Neural progenitor cell (in vitro differentiated cells): ENCODE results near the gene PAQR5. TPM values are rescaled to one million over a fixed set of nuclear protein-coding genes. Genes with fewer than 3 reads are reported as not detected.

Experiments
- DNase-seq: peaks from one replicate; pipeline ENCODE4 v3.0.0-alpha.2; 2016; ENCODE audit warnings: low spot score
- H2AFZ ChIP-seq: fragments of 200-600 bp; sonication (generic); replicated peaks from 2 replicates; pipeline ENCODE4 v1.6.1; 2016; ENCODE audit warnings: antibody characterized with exemption
- H3F3A ChIP-seq: fragments of 200-600 bp; sonication (generic); 2 replicates; pipeline ENCODE4 v1.6.1; 2016; ENCODE audit warnings: antibody characterized with exemption, low read depth
- H3K27ac ChIP-seq: fragments of 200-600 bp; sonication (generic); 2 replicates; pipeline ENCODE4 v1.5.1; 2016; ENCODE audit warnings: mild to moderate bottlenecking
- H3K27me3 ChIP-seq: fragments of 200-600 bp; sonication (generic); 2 replicates; pipeline ENCODE4 v1.6.1; 2016; ENCODE audit warnings: mild to moderate bottlenecking, moderate library complexity
- H3K36me3 ChIP-seq: fragments of 200-600 bp; sonication (generic); 2 replicates; pipeline ENCODE4 v1.5.1; 2016
- H3K4me1 ChIP-seq: fragments of 200-600 bp; sonication (generic); 2 replicates; pipeline ENCODE4 v1.6.1; 2016; ENCODE audit warnings: mixed run types
- H3K4me2 ChIP-seq: fragments of 200-600 bp; sonication (generic); 2 replicates; pipeline ENCODE4 v1.6.1; 2016
- H3K4me3 ChIP-seq: fragments of 200-600 bp; sonication (generic); 2 replicates; pipeline ENCODE4 v1.5.1; 2016
- H3K79me2 ChIP-seq: fragments of 200-600 bp; sonication (generic); 2 replicates; pipeline ENCODE4 v1.6.1; 2016; ENCODE audit warnings: low read depth
- H3K9ac ChIP-seq: fragments of 200-600 bp; sonication (generic); 2 replicates; pipeline ENCODE4 v1.6.1; 2016
- H3K9me3 ChIP-seq: fragments of 200-600 bp; sonication (generic); 2 replicates; pipeline ENCODE4 v1.5.1; 2016; ENCODE audit warnings: low read depth
- H4K20me1 ChIP-seq: fragments of 200-600 bp; sonication (generic); 2 replicates; pipeline ENCODE4 v1.6.1; 2016; ENCODE audit warnings: low read depth
- H3K27ac Mint-ChIP-seq: 3 replicates; pipeline ENCODE4 v1.8.0; 2021; ENCODE audit warnings: mixed read lengths
- H3K27me3 Mint-ChIP-seq: 2 replicates; pipeline ENCODE4 v1.8.0; 2022; ENCODE audit warnings: low read depth, mild to moderate bottlenecking, inconsistent platforms, moderate library complexity, mixed read lengths; ENCODE audit not compliant: insufficient read depth
- H3K36me3 Mint-ChIP-seq: 3 replicates; pipeline ENCODE4 v1.8.0; 2021; ENCODE audit warnings: mixed read lengths
- H3K4me1 Mint-ChIP-seq: 3 replicates; pipeline ENCODE4 v1.8.0; 2021; ENCODE audit warnings: mixed read lengths
- H3K4me3 Mint-ChIP-seq: 3 replicates; pipeline ENCODE4 v1.8.0; 2021; ENCODE audit warnings: mild to moderate bottlenecking, moderate library complexity, mixed read lengths
- H3K9me3 Mint-ChIP-seq: 3 replicates; pipeline ENCODE4 v1.8.0; 2020; ENCODE audit warnings: mixed read lengths
- EZH2 ChIP-seq: fragments of 200-600 bp; sonication (generic); IDR thresholded peaks from 2 replicates; pipeline ENCODE4 v1.6.1; 2017; ENCODE audit warnings: antibody characterized with exemption, mild to moderate bottlenecking, moderate library complexity
- EZH2phosphoT487 ChIP-seq: fragments of 200-600 bp; sonication (generic); IDR thresholded peaks from 2 replicates; pipeline ENCODE4 v1.6.1; 2017; ENCODE audit warnings: antibody characterized with exemption
- total RNA-seq: library from RNA; depleted of rRNA; stranded (reverse); fragments of >200 nt; gene quantifications from 2 replicates; pipeline ENCODE4 v1.2.3, GENCODE V29; 2015; ENCODE audit warnings: low replicate concordance
- TF ChIP-seq, protein P1 (sequence below): fragments of 200-600 bp; sonication (generic); IDR thresholded peaks from 2 replicates; pipeline ENCODE4 v1.5.1; 2017; ENCODE audit warnings: antibody characterized with exemption, mild to moderate bottlenecking

The PAQR5 gene
- total RNA-seq, 1 donor from 2014 or later = 1.4 TPM

DNA sequence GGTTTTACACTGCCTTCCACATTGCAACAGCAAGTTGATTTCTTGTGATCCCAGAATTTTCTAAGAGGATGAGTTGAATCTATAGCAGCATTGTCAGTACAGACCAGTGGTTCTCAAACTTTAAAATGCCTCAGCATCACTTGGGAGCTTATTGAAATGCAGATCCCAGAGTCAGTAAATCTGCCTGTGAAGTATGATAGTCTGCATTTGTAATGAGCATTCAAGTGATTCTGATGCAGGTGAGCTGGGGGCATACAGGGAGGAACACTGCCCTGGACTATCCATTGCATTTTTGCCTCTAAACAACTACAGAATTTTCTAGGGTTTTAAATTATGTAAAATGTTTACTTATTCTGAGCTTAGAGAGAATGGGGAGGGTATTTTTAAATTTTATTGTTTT lies 27.5 kb upstream of the PAQR5 start:
- Histone ChIP-seq H3K36me3 (no peaks in the 10 kb centered on the region), H3K4me3 (no peak overlapping the region), H3K4me1 (peaks cover 7% of the 10 kb centered on the region), H3K4me2 (no peak overlapping the region), H2AFZ (no peak overlapping the region), H3K79me2 (no peaks in the 10 kb centered on the region), H3K27ac (no peak overlapping the region), H3K27me3 (no peaks in the 10 kb centered on the region), H3K9me3 (no peaks in the 10 kb centered on the region), H3K9ac (no peak overlapping the region), H4K20me1 (no peaks in the 10 kb centered on the region), H3F3A (no peaks in the 10 kb centered on the region)
- Mint-ChIP-seq H3K36me3 (no peaks in the 10 kb centered on the region), H3K27me3 (peaks cover 2% of the 10 kb centered on the region), H3K4me1 (peaks cover 37% of the 10 kb centered on the region), H3K27ac (no peak overlapping the region), H3K4me3 (no peak overlapping the region), H3K9me3 (no peaks in the 10 kb centered on the region)
- TF ChIP-seq EZH2 = no peak
- TF ChIP-seq, protein P1, sequence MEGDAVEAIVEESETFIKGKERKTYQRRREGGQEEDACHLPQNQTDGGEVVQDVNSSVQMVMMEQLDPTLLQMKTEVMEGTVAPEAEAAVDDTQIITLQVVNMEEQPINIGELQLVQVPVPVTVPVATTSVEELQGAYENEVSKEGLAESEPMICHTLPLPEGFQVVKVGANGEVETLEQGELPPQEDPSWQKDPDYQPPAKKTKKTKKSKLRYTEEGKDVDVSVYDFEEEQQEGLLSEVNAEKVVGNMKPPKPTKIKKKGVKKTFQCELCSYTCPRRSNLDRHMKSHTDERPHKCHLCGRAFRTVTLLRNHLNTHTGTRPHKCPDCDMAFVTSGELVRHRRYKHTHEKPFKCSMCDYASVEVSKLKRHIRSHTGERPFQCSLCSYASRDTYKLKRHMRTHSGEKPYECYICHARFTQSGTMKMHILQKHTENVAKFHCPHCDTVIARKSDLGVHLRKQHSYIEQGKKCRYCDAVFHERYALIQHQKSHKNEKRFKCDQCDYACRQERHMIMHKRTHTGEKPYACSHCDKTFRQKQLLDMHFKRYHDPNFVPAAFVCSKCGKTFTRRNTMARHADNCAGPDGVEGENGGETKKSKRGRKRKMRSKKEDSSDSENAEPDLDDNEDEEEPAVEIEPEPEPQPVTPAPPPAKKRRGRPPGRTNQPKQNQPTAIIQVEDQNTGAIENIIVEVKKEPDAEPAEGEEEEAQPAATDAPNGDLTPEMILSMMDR = no peak
- DNase-seq = no peak

DNA sequence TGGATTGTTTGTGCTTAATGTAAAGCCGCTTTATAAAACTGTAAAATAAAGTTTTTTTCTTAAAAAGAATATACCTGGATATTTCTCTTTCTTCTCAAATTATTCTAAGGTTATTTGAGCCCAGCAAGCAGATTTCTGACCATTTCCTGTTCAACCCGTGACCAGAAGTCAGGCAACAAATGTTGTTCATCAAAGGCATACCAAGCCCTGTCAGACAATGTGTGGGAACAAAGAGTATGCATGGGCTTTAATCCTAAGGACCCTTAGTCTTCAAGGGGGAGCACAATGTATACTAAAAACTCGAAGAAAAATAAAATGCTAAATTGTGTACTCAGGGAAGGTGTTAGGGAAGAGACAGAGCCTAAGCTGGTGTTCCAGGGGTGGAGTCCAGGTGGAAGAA lies 26.6 kb upstream of the PAQR5 start:
- Histone ChIP-seq H3K79me2 (no peaks in the 10 kb centered on the region), H3F3A (no peaks in the 10 kb centered on the region), H3K9me3 (no peaks in the 10 kb centered on the region), H2AFZ (no peak overlapping the region), H3K9ac (no peak overlapping the region), H3K36me3 (no peaks in the 10 kb centered on the region), H3K4me1 (peaks cover 7% of the 10 kb centered on the region), H3K27ac (no peak overlapping the region), H4K20me1 (no peaks in the 10 kb centered on the region), H3K4me3 (no peak overlapping the region), H3K27me3 (no peaks in the 10 kb centered on the region), H3K4me2 (no peak overlapping the region)
- Mint-ChIP-seq H3K27me3 (peaks cover 2% of the 10 kb centered on the region), H3K4me3 (no peak overlapping the region), H3K36me3 (no peaks in the 10 kb centered on the region), H3K27ac (no peak overlapping the region), H3K4me1 (peaks cover 46% of the 10 kb centered on the region), H3K9me3 (no peaks in the 10 kb centered on the region)
- TF ChIP-seq EZH2 (no peak), EZH2phosphoT487 (no peak)
- TF ChIP-seq, protein P1 = no peak
- peak; percentile 55 for DNase-seq

DNA sequence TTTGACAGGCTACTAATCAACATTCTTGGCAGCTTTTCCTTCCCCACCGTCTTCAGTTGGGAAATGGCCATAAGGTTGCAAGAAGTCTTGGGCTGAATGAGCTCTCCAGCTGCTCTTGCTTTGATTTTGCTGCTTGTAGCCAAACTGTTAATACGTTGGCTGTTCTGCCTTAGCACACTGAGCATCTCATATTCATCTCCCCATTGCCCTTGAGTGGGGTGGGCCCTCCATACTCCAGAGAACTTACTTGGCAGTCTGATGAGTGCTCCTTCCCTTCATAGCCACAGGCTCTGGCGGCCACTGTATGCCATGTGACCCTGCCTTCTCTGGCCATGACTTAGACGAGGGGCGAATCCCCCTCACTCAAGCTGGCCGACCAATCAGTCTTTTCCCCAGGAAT lies 25.8 kb upstream of the PAQR5 start:
- peaks cover 50% of the 10 kb centered on the region for H3K4me1 Mint-ChIP-seq
- Histone ChIP-seq H3K9ac (no peak overlapping the region), H3F3A (no peaks in the 10 kb centered on the region), H3K79me2 (no peaks in the 10 kb centered on the region), H2AFZ (no peak overlapping the region), H3K27ac (no peak overlapping the region), H3K4me1 (peaks cover 7% of the 10 kb centered on the region), H3K9me3 (no peaks in the 10 kb centered on the region), H4K20me1 (no peaks in the 10 kb centered on the region), H3K4me3 (no peak overlapping the region), H3K27me3 (no peaks in the 10 kb centered on the region), H3K4me2 (no peak overlapping the region), H3K36me3 (no peaks in the 10 kb centered on the region)
- H3K27ac Mint-ChIP-seq = no peak overlapping the region
- no peaks in the 10 kb centered on the region for H3K9me3 Mint-ChIP-seq
- no peaks in the 10 kb centered on the region for H3K36me3 Mint-ChIP-seq
- peaks cover 2% of the 10 kb centered on the region for H3K27me3 Mint-ChIP-seq
- no peak overlapping the region for H3K4me3 Mint-ChIP-seq
- TF ChIP-seq EZH2phosphoT487 (no peak), EZH2 (no peak)
- TF ChIP-seq, protein P1 = no peak
- no peak for DNase-seq
